OCI-LY7 (cell line): ENCODE results near the gene ZFP37. TPM values are rescaled to one million over a fixed set of nuclear protein-coding genes. Genes with fewer than 3 reads are reported as not detected.

Experiments used
- BruUV-seq: library from RNA; stranded (reverse); fragments of 400-500 nt; replicated peaks from 2 replicates; lab custom pipeline; 2021; lab: Mats Ljungman, UMichigan
- CTCF ChIA-PET: fragments of 300-600 bp; sonication (Branson Sonifier 250); formaldehyde crosslinking; loops from one replicate; lab custom pipeline; 2022; ENCODE audit warnings: antibody characterized with exemption; ENCODE audit not compliant: unreplicated experiment; lab: Charles Lee
- POLR2A ChIA-PET: fragments of 300-600 bp; sonication (Branson Sonifier 250); formaldehyde crosslinking; loops from one replicate; lab custom pipeline; 2022; ENCODE audit warnings: antibody characterized with exemption; lab: Charles Lee
- DNase-seq: peaks from one replicate; pipeline ENCODE4 v3.0.0-alpha.2; 2015; ENCODE audit warnings: low spot score
- H2AFZ ChIP-seq: fragments of 200-600 bp; sonication (generic), shearing (Covaris generic); 2 replicates; pipeline ENCODE4 v1.6.1; 2014; ENCODE audit warnings: mild to moderate bottlenecking, antibody characterized with exemption, low read length, moderate library complexity
- H3K27ac ChIP-seq: fragments of 200-600 bp; sonication (generic); 2 replicates; pipeline ENCODE4 v1.5.1; 2014; ENCODE audit warnings: mixed run types, low read depth, mild to moderate bottlenecking, moderate library complexity, low read length, inconsistent platforms; ENCODE audit not compliant: poor library complexity, severe bottlenecking
- H3K36me3 ChIP-seq: fragments of 200-600 bp; sonication (generic); 2 replicates; pipeline ENCODE4 v1.6.1; 2014; ENCODE audit warnings: mild to moderate bottlenecking, antibody characterized with exemption, low read length, moderate library complexity, mixed read lengths; ENCODE audit not compliant: insufficient read depth
- H3K4me1 ChIP-seq: fragments of 200-600 bp; sonication (generic); 2 replicates; pipeline ENCODE4 v1.5.1; 2014; ENCODE audit warnings: mild to moderate bottlenecking, low read length; ENCODE audit not compliant: insufficient read depth, poor library complexity, severe bottlenecking
- H3K4me2 ChIP-seq: fragments of 200-600 bp; sonication (generic); 2 replicates; pipeline ENCODE4 v1.6.1; 2014; ENCODE audit warnings: mild to moderate bottlenecking, low read length
- H3K4me3 ChIP-seq: fragments of 200-600 bp; sonication (generic); 2 replicates; pipeline ENCODE4 v1.5.1; 2014; ENCODE audit warnings: mild to moderate bottlenecking, low read depth, low read length; ENCODE audit not compliant: poor library complexity, severe bottlenecking
- H3K79me2 ChIP-seq: fragments of 200-600 bp; sonication (generic); 2 replicates; pipeline ENCODE4 v1.6.1; 2016; ENCODE audit warnings: low read depth, mild to moderate bottlenecking, low read length, moderate library complexity, mixed read lengths; ENCODE audit not compliant: insufficient read depth
- H3K9me2 ChIP-seq: fragments of 200-600 bp; sonication (generic); 2 replicates; pipeline ENCODE4 v1.6.1; 2016; ENCODE audit warnings: mild to moderate bottlenecking, low read length, mixed read lengths; ENCODE audit not compliant: insufficient read depth
- H3K9me3 ChIP-seq: fragments of 200-600 bp; sonication (generic); 2 replicates; pipeline ENCODE4 v1.6.1; 2014; ENCODE audit warnings: mild to moderate bottlenecking, mixed run types, low read length, mixed read lengths
- H4K20me1 ChIP-seq: fragments of 200-600 bp; sonication (generic); 2 replicates; pipeline ENCODE4 v1.6.1; 2014; ENCODE audit warnings: mild to moderate bottlenecking, antibody characterized with exemption, low read length, moderate library complexity, mixed read lengths; ENCODE audit not compliant: insufficient read depth
- EZH2phosphoT487 ChIP-seq: fragments of 200-600 bp; sonication (generic); IDR thresholded peaks from 2 replicates; pipeline ENCODE4 v1.6.1; 2018; ENCODE audit warnings: low read depth, borderline replicate concordance, mild to moderate bottlenecking, mixed run types, antibody characterized with exemption, low read length, moderate library complexity, mixed read lengths
- intact Hi-C: fragments of 100-400 bp; cut with micrococcal nuclease; formaldehyde crosslinking; loops from one replicate; pipeline ENCODE4 v1.10.0; 2022; ENCODE audit not compliant: unreplicated experiment
- total RNA-seq, 2 experiments: library from RNA; depleted of rRNA in 1 of 2; stranded (reverse); fragments of >200 nt in 1 of 2; shearing (Covaris generic) in 1 of 2; gene quantifications; 2 replicates each; pipeline ENCODE4 v1.2.3, GENCODE V29; 2014 to 2022
- TF ChIP-seq, protein P1 (sequence below): fragments of 200-600 bp; sonication (generic); conservative IDR thresholded peaks from 2 replicates; pipeline ENCODE4 v1.5.1; 2014; ENCODE audit warnings: mild to moderate bottlenecking, antibody characterized with exemption, low read length, moderate library complexity, mixed read lengths

The ZFP37 gene
- total RNA-seq, 2 experiments from 2014 or later, result 1.3 to 2.3 TPM

DNA sequence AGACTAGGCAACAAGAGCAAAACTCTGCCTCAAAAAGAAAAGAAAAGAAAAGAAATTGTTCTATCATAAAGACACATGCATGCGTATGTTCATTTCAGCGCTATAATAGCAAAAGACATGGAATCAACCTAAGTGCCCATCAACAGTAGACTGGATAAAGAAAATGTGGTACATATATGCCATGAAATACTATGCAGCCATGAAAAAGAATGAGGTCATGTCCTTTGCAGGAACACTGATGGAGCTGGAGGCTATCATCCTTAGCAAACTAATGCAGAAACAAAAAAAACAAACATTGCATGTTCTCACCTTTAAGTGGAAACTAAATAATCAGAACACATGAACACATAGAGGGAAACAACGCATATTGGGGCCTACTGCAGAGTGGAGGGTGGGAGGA is 38.3 kb downstream of the ZFP37 start:
- Histone ChIP-seq H3K4me2 (no peak overlapping the region), H3K79me2 (no peaks in the 10 kb centered on the region), H3K4me3 (no peak overlapping the region), H3K4me1 (no peaks in the 10 kb centered on the region), H2AFZ (no peak overlapping the region), H3K9me2 (no peaks in the 10 kb centered on the region), H3K9me3 (0 out of 2 replicates have a peak, but pooled peaks cover 5% of the 10 kb centered on the region), H3K27ac (no peak overlapping the region), H3K36me3 (no peaks in the 10 kb centered on the region), H4K20me1 (no peaks in the 10 kb centered on the region)
- DNase-seq, result no peak
- BruUV-seq, result no TSS peak
- ChIA-PET CTCF (no interaction called here), POLR2A (no interaction called here)
- TF ChIP-seq, protein P1, sequence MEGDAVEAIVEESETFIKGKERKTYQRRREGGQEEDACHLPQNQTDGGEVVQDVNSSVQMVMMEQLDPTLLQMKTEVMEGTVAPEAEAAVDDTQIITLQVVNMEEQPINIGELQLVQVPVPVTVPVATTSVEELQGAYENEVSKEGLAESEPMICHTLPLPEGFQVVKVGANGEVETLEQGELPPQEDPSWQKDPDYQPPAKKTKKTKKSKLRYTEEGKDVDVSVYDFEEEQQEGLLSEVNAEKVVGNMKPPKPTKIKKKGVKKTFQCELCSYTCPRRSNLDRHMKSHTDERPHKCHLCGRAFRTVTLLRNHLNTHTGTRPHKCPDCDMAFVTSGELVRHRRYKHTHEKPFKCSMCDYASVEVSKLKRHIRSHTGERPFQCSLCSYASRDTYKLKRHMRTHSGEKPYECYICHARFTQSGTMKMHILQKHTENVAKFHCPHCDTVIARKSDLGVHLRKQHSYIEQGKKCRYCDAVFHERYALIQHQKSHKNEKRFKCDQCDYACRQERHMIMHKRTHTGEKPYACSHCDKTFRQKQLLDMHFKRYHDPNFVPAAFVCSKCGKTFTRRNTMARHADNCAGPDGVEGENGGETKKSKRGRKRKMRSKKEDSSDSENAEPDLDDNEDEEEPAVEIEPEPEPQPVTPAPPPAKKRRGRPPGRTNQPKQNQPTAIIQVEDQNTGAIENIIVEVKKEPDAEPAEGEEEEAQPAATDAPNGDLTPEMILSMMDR, result no peak
- TF ChIP-seq EZH2phosphoT487, result no peak
- intact Hi-C loops, result no loop called here

DNA sequence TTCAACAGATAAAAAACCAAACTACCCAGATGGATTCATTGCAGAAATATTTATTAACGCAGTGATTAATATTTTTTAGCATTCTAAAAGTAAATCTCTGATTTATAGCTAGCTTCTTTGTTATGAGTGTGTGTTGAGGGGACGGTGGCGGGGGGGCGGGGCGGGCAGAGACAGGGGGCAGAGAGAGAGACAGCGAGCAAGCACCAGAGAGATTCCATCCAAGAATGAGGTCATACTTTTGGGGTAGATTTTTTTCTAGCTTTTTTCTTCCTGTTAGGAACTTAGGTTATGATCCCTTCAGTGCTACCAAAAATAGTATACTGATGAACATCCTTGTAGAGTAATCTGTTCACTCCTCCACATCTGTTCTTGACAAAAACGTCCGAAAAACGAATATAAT is 44.0 kb downstream of the ZFP37 start:
- Histone ChIP-seq H4K20me1 (no peaks in the 10 kb centered on the region), H3K36me3 (no peaks in the 10 kb centered on the region), H3K4me1 (no peaks in the 10 kb centered on the region), H3K9me3 (no peaks in the 10 kb centered on the region), H3K4me3 (no peak overlapping the region), H3K27ac (no peak overlapping the region), H3K9me2 (no peaks in the 10 kb centered on the region), H3K79me2 (no peaks in the 10 kb centered on the region), H2AFZ (no peak overlapping the region), H3K4me2 (no peak overlapping the region)
- BruUV-seq, result no TSS peak
- CTCF ChIA-PET, result no interaction called here
- no peak for DNase-seq
- intact Hi-C loops, result no loop called here
- POLR2A ChIA-PET, result no interaction called here
- TF ChIP-seq EZH2phosphoT487, result no peak
- TF ChIP-seq, protein P1, result no peak

DNA sequence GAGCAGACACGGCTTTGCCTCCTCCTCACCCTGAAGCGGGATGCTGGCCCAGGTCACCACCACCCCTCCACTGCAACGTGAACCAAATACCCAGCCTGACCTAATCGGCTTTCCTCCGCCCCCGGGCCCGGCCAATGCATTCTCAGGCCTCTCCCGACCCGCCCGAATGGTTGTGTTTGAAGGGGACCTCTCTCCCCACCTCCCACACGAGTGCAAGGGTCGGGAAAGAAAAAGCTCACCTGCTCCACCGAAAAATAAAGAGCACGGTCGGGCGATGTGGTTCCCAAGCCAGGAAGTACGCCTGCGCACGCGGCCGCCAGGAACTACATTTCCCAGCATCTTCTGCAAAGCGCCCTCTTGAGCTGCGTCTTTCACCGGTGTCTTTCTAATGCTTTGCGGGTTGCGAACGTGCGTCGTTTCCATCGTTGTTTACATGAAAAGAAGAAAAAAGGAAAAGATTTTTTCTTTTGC is 44.6 kb downstream of the ZFP37 start, which contains the start of gene ZNF883:
Gene ZNF883 (minus strand): TSS at position 282 of the 471 bp plus-strand sequence.
- DNase-seq, result no peak
- Histone ChIP-seq H3K27ac (no peak within 1 kb of the TSS), H2AFZ (no peak within 1 kb of the TSS), H3K36me3 (no peaks in the 10 kb centered on the region), H3K4me2 (no peak within 1 kb of the TSS), H3K4me3 (no peak within 1 kb of the TSS), H4K20me1 (no peaks in the 10 kb centered on the region), H3K9me3 (no peaks in the 10 kb centered on the region), H3K9me2 (no peaks in the 10 kb centered on the region), H3K4me1 (no peaks in the 10 kb centered on the region), H3K79me2 (no peaks in the 10 kb centered on the region)
- intact Hi-C loops, result no loop called here
- BruUV-seq, result no TSS peak
- POLR2A ChIA-PET, result no interaction called here
- CTCF ChIA-PET, result interaction anchor here (0.8 kb wide), 1 partner anchor 19 kb away, joined by 3 read pairs; no protein-coding TSS in a partner anchor
- no peak for TF ChIP-seq EZH2phosphoT487
- TF ChIP-seq, protein P1, result no peak
